ENCODE results near the gene NFX1.
"Not testable (repeated sequence)": the region's sequence is repeated elsewhere in the genome, so short reads cannot be mapped to it uniquely, and the experiment has no call there.

GRCh38 chr9:33397801-33398200 is 107.5 kb downstream of the NFX1 start:
- TF ChIP-seq REST (IDR thresholded peaks at IDR 0.05); RAD21 (IDR thresholded peaks at IDR 0.05); FOXA1 (IDR thresholded peaks at IDR 0.05); HNF4A (conservative IDR thresholded peaks at IDR 0.05); TAF1 (conservative IDR thresholded peaks at IDR 0.05); JUND (IDR thresholded peaks at IDR 0.05): not testable (repeated sequence)
- TF ChIP-seq, protein P1, sequence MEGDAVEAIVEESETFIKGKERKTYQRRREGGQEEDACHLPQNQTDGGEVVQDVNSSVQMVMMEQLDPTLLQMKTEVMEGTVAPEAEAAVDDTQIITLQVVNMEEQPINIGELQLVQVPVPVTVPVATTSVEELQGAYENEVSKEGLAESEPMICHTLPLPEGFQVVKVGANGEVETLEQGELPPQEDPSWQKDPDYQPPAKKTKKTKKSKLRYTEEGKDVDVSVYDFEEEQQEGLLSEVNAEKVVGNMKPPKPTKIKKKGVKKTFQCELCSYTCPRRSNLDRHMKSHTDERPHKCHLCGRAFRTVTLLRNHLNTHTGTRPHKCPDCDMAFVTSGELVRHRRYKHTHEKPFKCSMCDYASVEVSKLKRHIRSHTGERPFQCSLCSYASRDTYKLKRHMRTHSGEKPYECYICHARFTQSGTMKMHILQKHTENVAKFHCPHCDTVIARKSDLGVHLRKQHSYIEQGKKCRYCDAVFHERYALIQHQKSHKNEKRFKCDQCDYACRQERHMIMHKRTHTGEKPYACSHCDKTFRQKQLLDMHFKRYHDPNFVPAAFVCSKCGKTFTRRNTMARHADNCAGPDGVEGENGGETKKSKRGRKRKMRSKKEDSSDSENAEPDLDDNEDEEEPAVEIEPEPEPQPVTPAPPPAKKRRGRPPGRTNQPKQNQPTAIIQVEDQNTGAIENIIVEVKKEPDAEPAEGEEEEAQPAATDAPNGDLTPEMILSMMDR (IDR thresholded peaks at IDR 0.05; ENCODE audit: low read depth, low read length, missing input control), result not testable (repeated sequence)
- TF ChIP-seq, protein P2, sequence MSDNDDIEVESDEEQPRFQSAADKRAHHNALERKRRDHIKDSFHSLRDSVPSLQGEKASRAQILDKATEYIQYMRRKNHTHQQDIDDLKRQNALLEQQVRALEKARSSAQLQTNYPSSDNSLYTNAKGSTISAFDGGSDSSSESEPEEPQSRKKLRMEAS (IDR thresholded peaks at IDR 0.05), result not testable (repeated sequence)

Data from liver (tissue), 3 donors.